ENCODE measurements around the gene RAC2.

RAC2 gene

GRCh38 chr22:37275622-37276021 is 31.6 kb upstream of the RAC2 start:
- no peak for DNase-seq (ENCODE audit: low read depth)

- no peak for DNase-seq (ENCODE audit: low read depth)
Measured at GRCh38 chr22:37275134-37275533, 31.1 kb upstream of the RAC2 start.

GRCh38 chr22:37274380-37274862 is 30.4 kb upstream of the RAC2 start:
- no peak for DNase-seq (ENCODE audit: low read depth)

GRCh38 chr22:37273846-37274225 is 29.8 kb upstream of the RAC2 start:
- DNase-seq (ENCODE audit: low read depth), result no peak

- peak; percentile 91 for DNase-seq (ENCODE audit: low read depth)
Measured at GRCh38 chr22:37273126-37273845, 29.2 kb upstream of the RAC2 start.

GRCh38 chr22:37270928-37271650 is 27.0 kb upstream of the RAC2 start:
- peak; percentile 58 for DNase-seq (ENCODE audit: low read depth)

- no peak for DNase-seq (ENCODE audit: low read depth)
Measured at GRCh38 chr22:37269936-37270678, 26.0 kb upstream of the RAC2 start.

GRCh38 chr22:37267661-37268413 is 23.8 kb upstream of the RAC2 start:
- DNase-seq (ENCODE audit: low read depth), result no peak

GRCh38 chr22:37267135-37267587 is 23.1 kb upstream of the RAC2 start:
- peak; percentile 41 for DNase-seq (ENCODE audit: low read depth)

- no peak for DNase-seq (ENCODE audit: low read depth)
Measured at GRCh38 chr22:37266581-37267134, 22.6 kb upstream of the RAC2 start.

- DNase-seq (ENCODE audit: low read depth), result no peak
Measured at GRCh38 chr22:37263966-37264887, 20.2 kb upstream of the RAC2 start.

- no peak for DNase-seq (ENCODE audit: low read depth)
Measured at GRCh38 chr22:37262346-37262745, 18.3 kb upstream of the RAC2 start.

GRCh38 chr22:37260901-37261336 is 16.9 kb upstream of the RAC2 start:
- peak; percentile 63 for DNase-seq (ENCODE audit: low read depth)

- no peak for DNase-seq (ENCODE audit: low read depth)
Measured at GRCh38 chr22:37260155-37260795, 16.2 kb upstream of the RAC2 start.

GRCh38 chr22:37259540-37260029 is 15.5 kb upstream of the RAC2 start:
- peak; percentile 59 for DNase-seq (ENCODE audit: low read depth)

GRCh38 chr22:37258753-37259401 is 14.8 kb upstream of the RAC2 start:
- no peak for DNase-seq (ENCODE audit: low read depth)

- no peak for DNase-seq (ENCODE audit: low read depth)
Measured at GRCh38 chr22:37258005-37258752, 14.1 kb upstream of the RAC2 start.

GRCh38 chr22:37256075-37256726 is 12.1 kb upstream of the RAC2 start:
- DNase-seq (ENCODE audit: low read depth), result no peak
